ENCODE results near the gene PLD5.
A peak's percentile ranks its signal among the peaks of the same experiment; 100 is the strongest.

PLD5 gene

GRCh38 chr1:242426271-242426905 is 98.1 kb downstream of the PLD5 start:
- no peak for DNase-seq (ENCODE audit: insufficient read length, low spot score)
- FAIRE-seq: no peak
- TF ChIP-seq CTCF (IDR thresholded peaks at IDR 0.05; ENCODE audit: insufficient read depth, missing control alignments): no peak

- no peak for DNase-seq (ENCODE audit: insufficient read length, low spot score)
- TF ChIP-seq CTCF (IDR thresholded peaks at IDR 0.05; ENCODE audit: insufficient read depth, missing control alignments): peak; percentile 12
- FAIRE-seq: no peak
Measured at GRCh38 chr1:242425232-242425631, 99.3 kb downstream of the PLD5 start.

GRCh38 chr1:242416657-242417056 is 107.8 kb downstream of the PLD5 start:
- DNase-seq (ENCODE audit: insufficient read length, low spot score): no peak
- no peak for FAIRE-seq

GRCh38 chr1:242412921-242413320 is 111.6 kb downstream of the PLD5 start:
- DNase-seq (ENCODE audit: insufficient read length, low spot score): no peak
- FAIRE-seq: no peak
- TF ChIP-seq CTCF (IDR thresholded peaks at IDR 0.05; ENCODE audit: insufficient read depth, missing control alignments): no peak

More at GRCh38 chr1:242416657-242417056, 107.8 kb downstream of the PLD5 start:
- TF ChIP-seq CTCF (IDR thresholded peaks at IDR 0.05; ENCODE audit: insufficient read depth, missing control alignments): no peak

- no peak for FAIRE-seq
- no peak for TF ChIP-seq CTCF (IDR thresholded peaks at IDR 0.05; ENCODE audit: insufficient read depth, missing control alignments)
- DNase-seq (ENCODE audit: insufficient read length, low spot score): no peak
Measured at GRCh38 chr1:242411901-242412300, 112.6 kb downstream of the PLD5 start.

GRCh38 chr1:242405947-242406346 is 118.5 kb downstream of the PLD5 start:
- no peak for TF ChIP-seq CTCF (IDR thresholded peaks at IDR 0.05; ENCODE audit: insufficient read depth, missing control alignments)
- DNase-seq (ENCODE audit: insufficient read length, low spot score) (no peak), FAIRE-seq (no peak)

- no peak for FAIRE-seq
- no peak for TF ChIP-seq CTCF (IDR thresholded peaks at IDR 0.05; ENCODE audit: insufficient read depth, missing control alignments)
- DNase-seq (ENCODE audit: insufficient read length, low spot score): no peak
Measured at GRCh38 chr1:242404296-242404695, 120.2 kb downstream of the PLD5 start.

Measured in D721Med (cell line).